HepG2 (cell line): ENCODE measurements around the gene ATP5F1A. TPM values are rescaled to one million over a fixed set of nuclear protein-coding genes. Genes with fewer than 3 reads are reported as not detected.

Experiments
- ATF7 ChIP-seq, 2 experiments: fragments of 450-650 bp in 1 of 2; sonication (generic) in 1 of 2; formaldehyde crosslinking in 1 of 2; IDR thresholded peaks; 2 replicates each; pipeline versions ENCODE4 v1.4.0 to v1.6.1; 2016 to 2020; ENCODE audit warnings: antibody characterized with exemption in 1 of 2, mild to moderate bottlenecking in 1 of 2, missing genetic modification reagents in 1 of 2
- CCDC6 ChIP-seq: sonication (generic); formaldehyde crosslinking; IDR thresholded peaks from 2 replicates; pipeline ENCODE4 v1.8.1; 2022; ENCODE audit warnings: mild to moderate bottlenecking, missing genetic modification reagents, moderate library complexity
- EP300 ChIP-seq, 3 experiments: sonication (generic) in 1 of 3; formaldehyde crosslinking in 1 of 3; IDR thresholded peaks; 2 replicates each; pipeline versions ENCODE4 v1.5.1 to v1.6.1; 2011 to 2020; ENCODE audit warnings: low read depth in 2 of 3, low read length in 2 of 3, borderline replicate concordance in 1 of 3, improper control_type of control experiment in 1 of 3, mild to moderate bottlenecking in 1 of 3, missing genetic modification reagents in 1 of 3, moderate library complexity in 1 of 3
- FOSL2 ChIP-seq: sonication (generic); formaldehyde crosslinking; IDR thresholded peaks from 2 replicates; pipeline ENCODE4 v1.4.0; 2020; ENCODE audit warnings: missing genetic modification reagents
- NFATC3 ChIP-seq: sonication (generic); formaldehyde crosslinking; IDR thresholded peaks from 2 replicates; pipeline ENCODE4 v1.5.1; 2020; ENCODE audit warnings: mild to moderate bottlenecking, missing genetic modification reagents
- NFE2L2 ChIP-seq: fragments of 150-350 bp; IDR thresholded peaks from 2 replicates; pipeline ENCODE4 v1.6.1; 2014; ENCODE audit warnings: low read length
- NR2C2 ChIP-seq: sonication (generic); formaldehyde crosslinking; IDR thresholded peaks from 2 replicates; pipeline ENCODE4 v1.4.0; 2020; ENCODE audit warnings: missing genetic modification reagents, mild to moderate bottlenecking, moderate library complexity, borderline replicate concordance
- ONECUT2 ChIP-seq: sonication (generic); formaldehyde crosslinking; IDR thresholded peaks from 2 replicates; pipeline ENCODE4 v1.4.0; 2020; ENCODE audit warnings: missing genetic modification reagents
- PCBP2 ChIP-seq: fragments of 200-400 bp; formaldehyde crosslinking; optimal IDR thresholded peaks from 2 replicates; pipeline ENCODE3; 2018; ENCODE audit warnings: low read length, low read depth; ENCODE audit not compliant: poor library complexity, severe bottlenecking
- PHF8 ChIP-seq: sonication (generic); formaldehyde crosslinking; IDR thresholded peaks from 2 replicates; pipeline ENCODE4 v1.5.0; 2020; ENCODE audit warnings: missing genetic modification reagents
- PITX1 ChIP-seq: sonication (generic); formaldehyde crosslinking; IDR thresholded peaks from 2 replicates; pipeline ENCODE4 v1.5.1; 2020; ENCODE audit warnings: mild to moderate bottlenecking, missing genetic modification reagents
- POLR2AphosphoS2 ChIP-seq: IDR thresholded peaks from 2 replicates; pipeline ENCODE4 v1.6.1; 2011; ENCODE audit warnings: low read depth, low read length, improper control_type of control experiment
- REXO4 ChIP-seq: sonication (generic); formaldehyde crosslinking; IDR thresholded peaks from 2 replicates; pipeline ENCODE4 v1.8.0; 2022; ENCODE audit warnings: missing genetic modification reagents, mild to moderate bottlenecking, borderline replicate concordance
- RFXAP ChIP-seq: sonication (generic); formaldehyde crosslinking; IDR thresholded peaks from 2 replicates; pipeline ENCODE4 v1.4.0; 2020; ENCODE audit warnings: missing genetic modification reagents, borderline replicate concordance
- TBL1XR1 ChIP-seq: fragments of 150-350 bp; IDR thresholded peaks from 2 replicates; pipeline ENCODE4 v1.6.1; 2014; ENCODE audit warnings: borderline replicate concordance, low read length; ENCODE audit not compliant: partially characterized antibody
- ZNF30 ChIP-seq: sonication (generic); formaldehyde crosslinking; IDR thresholded peaks from 2 replicates; pipeline ENCODE4 v1.5.0; 2020; ENCODE audit warnings: mild to moderate bottlenecking, missing genetic modification reagents
- ZNF546 ChIP-seq: sonication (generic); formaldehyde crosslinking; conservative IDR thresholded peaks from 2 replicates; pipeline ENCODE4 v1.8.1; 2023; ENCODE audit warnings: mild to moderate bottlenecking, missing genetic modification reagents
- ZSCAN30 ChIP-seq: sonication (generic); formaldehyde crosslinking; IDR thresholded peaks from 2 replicates; pipeline ENCODE4 v1.5.0; 2020; ENCODE audit warnings: mild to moderate bottlenecking, missing genetic modification reagents
- polyA plus RNA-seq, 8 experiments: library from polyadenylated mRNA; depleted of rRNA in 3 of 8; stranded (reverse) in 7 of 8; unstranded in 1 of 8; fragments of >200 nt; fragmentation: Illumina TruSeq in 4 of 8; extraction: Trizol in 4 of 8; gene quantifications; 2 replicates each; pipeline versions ENCODE4 v1.2.1 to v1.2.3, GENCODE V29; 2011 to 2016; ENCODE audit warnings: low read depth in 4 of 8, missing spikeins in 1 of 8, mixed read lengths in 1 of 8; ENCODE audit not compliant: insufficient read depth in 1 of 8
- total RNA-seq, 5 experiments: library from RNA; depleted of rRNA; stranded (reverse); fragments of >200 nt; fragmentation: Illumina TruSeq; extraction: Trizol; gene quantifications; 2 replicates each; pipeline ENCODE4 v1.2.3, GENCODE V29; 2016; ENCODE audit warnings: low read depth in 1 of 5
- TF ChIP-seq, protein P1 (sequence below): sonication (generic); formaldehyde crosslinking; IDR thresholded peaks from 2 replicates; pipeline ENCODE4 v1.5.1; 2020; ENCODE audit warnings: missing genetic modification reagents, mild to moderate bottlenecking, borderline replicate concordance
- TF ChIP-seq, protein P2 (sequence below): IDR thresholded peaks from 2 replicates; pipeline ENCODE4 v1.6.1; 2016; ENCODE audit warnings: missing compliant biosample characterization, missing genetic modification reagents, borderline replicate concordance
- TF ChIP-seq, protein P3 (sequence below): IDR thresholded peaks from 2 replicates; pipeline ENCODE4 v1.6.1; 2012; ENCODE audit warnings: inconsistent platforms
- TF ChIP-seq, protein P4 (sequence below): sonication (generic); formaldehyde crosslinking; IDR thresholded peaks from 2 replicates; pipeline ENCODE4 v1.5.0; 2020; ENCODE audit warnings: mild to moderate bottlenecking, missing genetic modification reagents
- TF ChIP-seq, protein P5 (sequence below): sonication (generic); formaldehyde crosslinking; IDR thresholded peaks from 2 replicates; pipeline ENCODE4 v1.5.0; 2020; ENCODE audit warnings: missing genetic modification reagents, mild to moderate bottlenecking, borderline replicate concordance

Gene ATP5F1A
- total and polyA plus RNA-seq, 2 of the 13 experiments (the other 11 are each of a cell fraction or from before 2014, with no cell fraction given) = 459 to 922 TPM

DNA sequence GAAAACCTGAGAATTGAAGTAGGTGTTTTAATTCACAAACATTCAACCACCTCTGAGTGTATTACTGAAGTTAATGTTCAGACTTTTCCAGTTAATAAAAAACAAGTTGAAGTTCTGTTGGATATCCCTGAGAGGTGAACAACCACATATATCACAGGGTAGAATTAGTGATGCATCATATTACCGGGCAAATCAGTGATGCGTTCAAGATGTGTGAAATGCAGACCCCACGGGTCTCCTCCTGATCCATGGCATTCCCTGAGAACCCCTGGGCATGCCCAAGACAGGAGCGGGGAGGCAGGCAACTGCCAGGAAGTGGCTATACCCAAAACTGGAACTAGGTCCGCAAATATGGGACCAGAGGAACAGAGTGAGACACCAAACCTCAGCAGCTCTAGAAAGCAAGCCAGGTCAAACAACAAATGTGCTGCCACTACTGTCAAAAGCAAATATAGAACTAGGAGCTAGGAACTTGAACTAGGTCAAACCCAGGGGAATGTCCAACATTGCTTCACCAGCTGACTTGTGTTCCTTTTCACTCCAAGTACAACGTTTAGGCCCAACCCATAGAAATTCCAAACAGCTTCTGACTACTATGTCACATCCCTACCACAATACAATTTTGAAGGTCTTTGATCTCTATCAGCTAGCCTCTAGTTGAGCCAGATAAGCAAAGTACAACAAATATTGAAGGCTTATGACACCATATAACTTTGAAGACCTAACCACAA, 46.2 kb downstream of the ATP5F1A start (continued):
- TF ChIP-seq, protein P1, sequence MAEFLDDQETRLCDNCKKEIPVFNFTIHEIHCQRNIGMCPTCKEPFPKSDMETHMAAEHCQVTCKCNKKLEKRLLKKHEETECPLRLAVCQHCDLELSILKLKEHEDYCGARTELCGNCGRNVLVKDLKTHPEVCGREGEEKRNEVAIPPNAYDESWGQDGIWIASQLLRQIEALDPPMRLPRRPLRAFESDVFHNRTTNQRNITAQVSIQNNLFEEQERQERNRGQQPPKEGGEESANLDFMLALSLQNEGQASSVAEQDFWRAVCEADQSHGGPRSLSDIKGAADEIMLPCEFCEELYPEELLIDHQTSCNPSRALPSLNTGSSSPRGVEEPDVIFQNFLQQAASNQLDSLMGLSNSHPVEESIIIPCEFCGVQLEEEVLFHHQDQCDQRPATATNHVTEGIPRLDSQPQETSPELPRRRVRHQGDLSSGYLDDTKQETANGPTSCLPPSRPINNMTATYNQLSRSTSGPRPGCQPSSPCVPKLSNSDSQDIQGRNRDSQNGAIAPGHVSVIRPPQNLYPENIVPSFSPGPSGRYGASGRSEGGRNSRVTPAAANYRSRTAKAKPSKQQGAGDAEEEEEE (CRISPR knock-in tag) = no peak
- TF ChIP-seq REXO4 (CRISPR knock-in tag) = no peak
- no peak for TF ChIP-seq NFATC3
- TF ChIP-seq, protein P2, sequence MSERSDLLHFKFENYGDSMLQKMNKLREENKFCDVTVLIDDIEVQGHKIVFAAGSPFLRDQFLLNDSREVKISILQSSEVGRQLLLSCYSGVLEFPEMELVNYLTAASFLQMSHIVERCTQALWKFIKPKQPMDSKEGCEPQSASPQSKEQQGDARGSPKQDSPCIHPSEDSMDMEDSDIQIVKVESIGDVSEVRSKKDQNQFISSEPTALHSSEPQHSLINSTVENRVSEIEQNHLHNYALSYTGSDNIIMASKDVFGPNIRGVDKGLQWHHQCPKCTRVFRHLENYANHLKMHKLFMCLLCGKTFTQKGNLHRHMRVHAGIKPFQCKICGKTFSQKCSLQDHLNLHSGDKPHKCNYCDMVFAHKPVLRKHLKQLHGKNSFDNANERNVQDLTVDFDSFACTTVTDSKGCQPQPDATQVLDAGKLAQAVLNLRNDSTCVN = peak; percentile 60; the same call in 1 of the 2 replicates
- TF ChIP-seq, protein P3, sequence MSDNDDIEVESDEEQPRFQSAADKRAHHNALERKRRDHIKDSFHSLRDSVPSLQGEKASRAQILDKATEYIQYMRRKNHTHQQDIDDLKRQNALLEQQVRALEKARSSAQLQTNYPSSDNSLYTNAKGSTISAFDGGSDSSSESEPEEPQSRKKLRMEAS = 0 out of 2 replicates have a peak, but pooled peaks have one; percentile 33
- TF ChIP-seq ZSCAN30 = no peak
- no peak for TF ChIP-seq POLR2AphosphoS2
- TF ChIP-seq ATF7 (IDR thresholded peaks at IDR 0.05) = no peak
- no peak for TF ChIP-seq ATF7 (CRISPR knock-in tag; IDR thresholded peaks at IDR 0.05)
- TF ChIP-seq PCBP2 = no peak
- peak; percentile 52; the same call in 1 of the 2 replicates for TF ChIP-seq NR2C2
- TF ChIP-seq NFE2L2 = no peak
- TF ChIP-seq TBL1XR1 = peak; percentile 97
- TF ChIP-seq, protein P4, sequence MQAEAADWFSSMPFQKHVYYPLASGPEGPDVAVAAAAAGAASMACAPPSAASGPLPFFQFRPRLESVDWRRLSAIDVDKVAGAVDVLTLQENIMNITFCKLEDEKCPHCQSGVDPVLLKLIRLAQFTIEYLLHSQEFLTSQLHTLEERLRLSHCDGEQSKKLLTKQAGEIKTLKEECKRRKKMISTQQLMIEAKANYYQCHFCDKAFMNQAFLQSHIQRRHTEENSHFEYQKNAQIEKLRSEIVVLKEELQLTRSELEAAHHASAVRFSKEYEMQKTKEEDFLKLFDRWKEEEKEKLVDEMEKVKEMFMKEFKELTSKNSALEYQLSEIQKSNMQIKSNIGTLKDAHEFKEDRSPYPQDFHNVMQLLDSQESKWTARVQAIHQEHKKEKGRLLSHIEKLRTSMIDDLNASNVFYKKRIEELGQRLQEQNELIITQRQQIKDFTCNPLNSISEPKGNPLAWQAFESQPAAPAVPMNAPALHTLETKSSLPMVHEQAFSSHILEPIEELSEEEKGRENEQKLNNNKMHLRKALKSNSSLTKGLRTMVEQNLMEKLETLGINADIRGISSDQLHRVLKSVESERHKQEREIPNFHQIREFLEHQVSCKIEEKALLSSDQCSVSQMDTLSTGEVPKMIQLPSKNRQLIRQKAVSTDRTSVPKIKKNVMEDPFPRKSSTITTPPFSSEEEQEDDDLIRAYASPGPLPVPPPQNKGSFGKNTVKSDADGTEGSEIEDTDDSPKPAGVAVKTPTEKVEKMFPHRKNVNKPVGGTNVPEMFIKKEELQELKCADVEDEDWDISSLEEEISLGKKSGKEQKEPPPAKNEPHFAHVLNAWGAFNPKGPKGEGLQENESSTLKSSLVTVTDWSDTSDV (CRISPR knock-in tag) = no peak
- no peak for TF ChIP-seq CCDC6 (CRISPR knock-in tag)
- TF ChIP-seq ZNF546 (CRISPR knock-in tag) = no peak
- TF ChIP-seq ZNF30 (CRISPR knock-in tag) = no peak
- peak in 1 of 2 experiments; percentile 63; a peak in 2 of 4 replicates for TF ChIP-seq EP300 (IDR thresholded peaks at IDR 0.05; ENCODE audit: low read depth in 2 of 2, low read length in 2 of 2)
- peak; percentile 40; the same call in 1 of the 2 replicates for TF ChIP-seq EP300 (CRISPR knock-in tag; IDR thresholded peaks at IDR 0.05; ENCODE audit: borderline replicate concordance)
- peak; percentile 63 for TF ChIP-seq FOSL2 (CRISPR knock-in tag)
- TF ChIP-seq ONECUT2 (CRISPR knock-in tag) = peak; percentile 25; the same call in 1 of the 2 replicates
- TF ChIP-seq, protein P5, sequence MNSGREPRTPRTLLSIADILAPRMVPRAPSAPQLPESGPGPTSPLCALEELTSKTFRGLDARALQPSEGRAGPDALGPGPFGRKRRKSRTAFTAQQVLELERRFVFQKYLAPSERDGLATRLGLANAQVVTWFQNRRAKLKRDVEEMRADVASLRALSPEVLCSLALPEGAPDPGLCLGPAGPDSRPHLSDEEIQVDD (CRISPR knock-in tag) = no peak
- no peak for TF ChIP-seq RFXAP (CRISPR knock-in tag)
- TF ChIP-seq PITX1 (CRISPR knock-in tag) = peak; percentile 69
- TF ChIP-seq PHF8 (CRISPR knock-in tag) = no peak
